Posterior vena cava (tissue), 2 donors: ENCODE measurements around the gene D2HGDH. TPM values are rescaled to one million over a fixed set of nuclear protein-coding genes. Genes with fewer than 3 reads are reported as not detected.
"Not testable (repeated sequence)": the region's sequence is repeated elsewhere in the genome, so short reads cannot be mapped to it uniquely, and the experiment has no call there.

Experiments used
- DNase-seq: peaks from one replicate; pipeline ENCODE4 v3.0.0-alpha.2; 2020; ENCODE audit warnings: low spot score
- intact Hi-C, 2 donors: fragments of 100-400 bp; cut with DNase I; formaldehyde crosslinking; loops; one replicate each; pipeline versions ENCODE4 v1.14.1 to v1.14.2; 2022 to 2023
- total RNA-seq, 2 donors: library from RNA; stranded (reverse); fragmentation: NEBNext Ultra II Directional; extraction: Animal tissue kit (Norgen Biotek cat#: 25700); gene quantifications; one replicate each; pipeline ENCODE4 v1.2.1, GENCODE V29; 2021
- donor health status: DM: yes; HTN: yes; CAD: no.
- donor health status: DM: yes; HTN: yes; CAD: no.

Gene D2HGDH
- total RNA-seq, 2 donors from 2014 or later: 12.4 to 18.8 TPM

DNA sequence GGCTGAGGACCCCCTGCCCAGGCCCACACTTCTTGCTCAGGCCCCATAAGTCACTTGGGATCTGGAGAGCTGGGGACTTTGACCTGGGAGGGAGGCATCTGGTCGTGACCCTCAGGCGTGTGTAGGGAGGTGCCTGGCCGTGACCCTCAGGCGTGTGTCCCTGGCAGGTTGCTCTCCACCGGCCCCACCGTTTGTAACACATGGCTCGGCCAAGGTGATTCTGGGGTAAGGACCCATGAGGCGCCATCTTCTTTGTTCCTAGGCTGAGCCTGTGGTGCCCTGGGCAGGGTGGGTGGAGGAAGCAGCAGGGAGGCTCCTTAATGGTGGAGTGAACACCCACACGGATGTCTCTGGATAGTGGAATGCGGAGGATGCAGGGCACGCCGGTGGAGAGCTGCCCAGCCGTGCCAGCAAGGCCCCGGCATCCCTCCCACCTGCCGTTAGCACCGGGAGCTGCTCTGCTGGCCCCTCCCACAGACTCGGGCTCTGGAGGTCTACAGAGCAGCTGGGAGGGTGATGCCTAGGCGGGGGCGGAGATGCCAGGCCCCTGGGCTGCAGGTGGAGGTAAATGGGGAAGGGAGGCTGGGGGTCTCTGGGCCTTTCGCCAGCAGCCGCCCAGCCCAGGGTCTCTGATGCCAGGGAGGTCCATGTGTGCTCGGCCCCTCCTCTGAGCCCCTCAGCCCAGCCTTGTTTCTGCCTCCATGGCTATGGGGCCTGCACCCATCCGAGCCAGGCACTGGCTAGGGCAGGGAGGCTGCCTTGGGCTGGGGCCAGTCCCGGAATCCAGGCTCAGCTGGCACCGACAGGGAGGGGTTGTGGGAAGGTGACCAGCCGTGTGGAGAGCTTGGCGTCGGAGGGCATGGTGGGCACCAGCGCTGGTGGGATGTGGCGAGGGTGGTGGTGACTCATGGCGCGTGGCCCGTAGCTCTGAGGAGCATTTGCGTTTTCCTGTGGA, 41.1 kb downstream of the D2HGDH start:
- DNase-seq: no peak
- intact Hi-C loops: loop anchor here in 1 of 2 donors (10.0 kb wide), 1 partner anchor 99 kb away; no protein-coding TSS in a partner anchor

DNA sequence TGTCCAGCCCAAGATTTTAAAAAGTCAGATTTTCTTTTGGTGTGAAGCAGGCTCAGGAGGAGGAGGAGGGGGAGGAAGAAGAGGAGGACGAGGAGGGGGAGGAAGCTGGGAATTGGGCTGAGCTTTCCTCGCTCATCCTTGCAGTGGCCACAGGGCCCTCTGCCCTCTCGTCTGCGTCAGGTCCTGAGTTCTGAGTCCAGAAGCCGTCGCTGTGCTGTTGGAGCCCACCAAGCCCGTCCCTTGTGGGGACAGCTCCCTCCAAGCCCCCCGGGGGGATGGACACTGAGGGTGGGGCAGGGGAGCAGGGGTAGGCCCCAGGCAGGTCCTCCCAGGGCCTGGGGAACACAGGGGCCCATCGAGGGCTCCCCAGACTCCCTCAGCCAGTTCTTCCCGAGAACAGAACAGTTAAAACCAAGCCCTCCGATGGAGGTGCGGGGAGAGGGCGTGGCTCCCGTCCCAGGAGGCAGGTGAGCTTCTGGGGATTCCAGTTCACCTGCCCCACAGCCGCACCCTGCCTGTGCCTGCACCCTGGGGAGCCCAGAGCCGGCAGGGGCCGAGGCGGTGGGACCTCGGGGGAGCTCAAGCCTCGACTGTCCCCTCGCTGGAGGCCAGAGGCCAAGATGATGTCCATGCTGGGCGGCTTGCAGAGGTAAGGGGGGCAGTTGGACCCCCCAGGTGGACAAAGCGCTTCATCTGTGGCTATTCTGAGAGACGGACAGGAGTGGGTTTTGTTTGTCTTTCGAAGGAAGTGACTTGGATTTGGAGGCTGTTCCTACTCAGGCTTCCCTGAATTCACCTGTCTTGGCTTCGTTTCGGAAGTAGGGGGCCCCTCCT, 42.1 kb downstream of the D2HGDH start, which contains the start of gene GAL3ST2:
GAL3ST2 (plus strand) TSS at position 487 of the 834 bp plus-strand sequence; CDS start at position 621, 134 bp downstream.
- DNase-seq: no peak
- intact Hi-C loops: loop anchor here in 1 of 2 donors (10.0 kb wide), 1 partner anchor 98 kb away; no protein-coding TSS in a partner anchor

DNA sequence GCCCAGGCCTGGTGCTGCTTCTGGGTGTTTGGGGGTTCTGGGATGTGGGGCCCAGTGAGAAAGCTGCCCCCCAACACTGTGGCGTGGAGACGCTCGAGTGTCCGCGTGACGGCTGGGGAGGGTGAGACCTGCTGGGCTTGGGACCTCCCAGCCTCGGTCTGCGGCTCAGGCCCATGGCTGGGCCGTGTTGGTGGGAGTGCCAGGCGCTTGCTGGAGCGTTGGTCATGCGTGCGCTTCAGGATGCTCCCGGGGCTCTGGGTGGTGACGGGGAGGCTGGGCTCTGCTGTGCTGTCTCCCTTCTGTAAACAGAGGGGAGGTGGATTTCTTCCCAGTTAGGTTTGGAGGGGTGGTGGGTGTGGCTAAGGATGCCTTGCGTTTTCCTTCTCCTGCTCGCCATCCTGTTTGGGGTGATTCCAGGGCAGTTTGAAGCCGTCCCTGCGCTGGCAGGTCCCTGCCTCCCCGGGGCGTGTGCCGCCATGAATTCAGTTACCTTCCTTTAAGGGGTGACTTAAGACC, 42.8 kb downstream of the D2HGDH start:
- intact Hi-C loops: loop anchor here in 1 of 2 donors (10.0 kb wide), 1 partner anchor 98 kb away; no protein-coding TSS in a partner anchor
- no peak for DNase-seq

DNA sequence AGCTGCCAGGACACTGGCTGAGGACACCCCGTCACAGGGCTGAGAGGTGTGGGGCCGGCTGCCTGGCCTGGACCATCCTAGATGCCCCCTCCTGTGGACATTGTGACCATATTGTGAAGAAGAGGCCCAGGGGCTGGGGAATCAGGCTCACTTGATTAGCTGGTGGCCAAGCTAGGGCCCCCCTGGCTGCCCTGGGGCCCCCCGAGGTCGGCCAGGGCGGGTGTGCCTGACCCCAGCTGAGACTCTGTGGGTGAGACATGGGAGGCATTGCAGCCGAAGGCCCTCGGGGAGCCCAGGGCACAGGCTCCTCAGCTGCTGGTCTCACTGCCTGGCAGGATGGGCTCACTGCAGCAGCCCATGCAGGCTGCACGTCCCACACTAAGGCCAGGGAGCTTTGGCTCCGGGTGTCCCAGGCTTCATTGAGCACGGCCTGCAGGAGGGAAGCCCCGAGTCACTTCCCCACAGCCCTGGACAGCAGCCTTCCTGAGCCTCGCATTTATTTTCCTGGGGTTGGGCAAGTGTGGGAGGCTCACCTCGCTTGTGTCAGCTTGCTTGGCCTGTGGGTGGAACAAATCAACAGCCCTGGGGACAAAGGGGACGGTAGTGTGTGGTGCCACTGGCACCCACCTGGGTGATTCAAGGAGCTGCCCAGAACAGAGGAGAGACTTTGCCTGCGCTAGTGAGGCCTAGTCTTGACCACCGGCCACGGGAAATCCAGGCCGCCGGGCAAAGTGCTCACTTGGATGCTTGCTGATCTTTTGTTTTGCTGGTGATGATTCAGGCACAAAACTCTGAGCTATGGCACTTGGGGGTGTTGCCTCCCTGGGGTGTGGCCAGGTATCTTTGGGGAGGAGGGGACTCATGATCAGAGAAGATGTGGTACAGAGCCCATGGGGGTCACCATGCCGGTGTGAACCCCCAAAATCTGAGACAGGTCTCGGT, 43.5 kb downstream of the D2HGDH start:
- intact Hi-C loops: loop anchor here in 1 of 2 donors (10.0 kb wide), 1 partner anchor 97 kb away; no protein-coding TSS in a partner anchor
- DNase-seq: no peak

DNA sequence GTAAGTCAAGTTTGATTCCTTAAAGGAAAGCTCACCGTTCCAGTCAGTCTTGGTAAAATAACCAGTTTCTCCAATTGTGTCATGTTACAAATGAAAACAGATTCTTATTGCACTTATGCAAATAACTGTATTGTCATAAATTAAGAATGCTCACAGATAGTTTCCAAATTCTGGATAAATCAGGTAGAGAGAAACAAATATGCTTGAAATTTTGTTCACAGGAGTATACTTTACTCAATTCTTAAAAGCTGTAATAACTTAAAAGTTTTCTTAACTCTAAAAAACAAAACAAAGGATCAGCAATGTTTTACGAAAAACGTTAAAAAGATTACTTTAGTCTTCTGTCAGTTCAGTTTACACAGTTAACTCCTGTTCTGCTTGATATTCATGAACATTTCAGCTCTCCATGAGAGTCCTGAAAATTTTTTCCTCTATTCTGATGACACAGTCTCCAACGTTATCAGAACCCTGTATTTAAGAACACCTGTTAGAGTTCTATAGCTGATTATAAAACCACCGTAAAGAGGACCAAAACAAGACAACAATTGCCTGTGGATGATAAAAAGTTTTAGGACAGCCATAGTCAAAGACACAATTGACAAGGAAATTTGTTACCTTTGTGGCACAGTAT, 46.6 kb downstream of the D2HGDH start:
- intact Hi-C loops: no loop called here
- no peak for DNase-seq

DNA sequence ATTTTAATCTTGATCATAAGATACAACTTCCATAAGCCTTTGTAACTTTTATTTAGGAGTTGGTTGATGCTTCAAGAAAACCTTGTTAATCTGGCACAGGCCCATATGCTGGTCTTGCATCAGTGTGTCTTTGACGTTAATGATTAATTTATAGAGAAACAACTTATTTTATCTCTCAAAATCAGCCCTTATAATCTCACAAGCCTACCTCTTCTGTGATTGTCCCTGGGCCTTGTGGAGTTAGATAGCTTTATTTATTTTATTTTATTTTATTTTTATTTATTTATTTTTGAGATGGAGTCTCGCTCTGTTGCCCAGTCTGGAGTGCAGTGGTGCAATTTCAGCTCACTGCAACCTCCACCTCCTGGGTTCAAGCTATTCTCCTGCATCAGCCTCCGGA, 47.6 kb downstream of the D2HGDH start:
- DNase-seq, intact Hi-C loops: not testable (repeated sequence)

DNA sequence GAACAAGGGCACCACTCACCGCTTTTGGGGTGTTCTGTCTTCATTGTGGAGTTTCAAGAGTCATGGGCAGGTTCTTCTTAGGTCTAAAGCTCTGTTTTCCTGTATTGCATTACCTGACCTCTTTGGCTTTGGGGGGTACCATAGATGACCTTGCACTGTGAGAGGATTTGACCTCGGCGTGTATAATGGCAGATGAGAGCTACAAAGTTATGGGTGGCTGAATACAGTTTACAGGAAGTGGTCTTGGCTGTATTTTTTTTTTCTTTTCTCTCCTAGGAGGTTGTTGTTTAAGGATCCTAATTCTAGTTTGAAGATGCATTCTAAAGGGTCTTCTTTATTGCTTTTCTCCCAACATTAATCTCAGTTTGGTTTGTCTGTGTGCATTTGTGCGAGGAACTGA, 53.7 kb downstream of the D2HGDH start:
- DNase-seq: no peak
- intact Hi-C loops: no loop called here

DNA sequence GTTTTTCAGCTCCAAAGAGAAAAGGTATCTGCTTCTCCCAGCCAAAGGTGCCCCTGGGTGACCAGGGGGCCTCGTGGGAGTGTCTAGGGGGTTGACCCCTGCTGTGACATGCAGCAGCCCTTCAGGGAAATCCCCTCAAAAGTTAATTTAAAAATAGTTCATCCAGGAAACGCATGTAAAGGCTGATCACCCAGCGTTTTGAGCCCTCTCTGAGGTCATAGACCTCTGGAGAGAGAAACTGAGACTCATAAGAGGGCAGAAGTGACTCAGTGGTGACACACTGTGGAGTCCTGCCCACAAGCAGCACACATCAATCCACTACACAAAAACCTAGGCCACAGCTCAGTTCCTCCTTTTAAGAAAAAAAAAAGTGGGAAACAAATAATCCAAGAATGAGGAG, 54.1 kb downstream of the D2HGDH start:
- DNase-seq: no peak
- intact Hi-C loops: no loop called here

DNA sequence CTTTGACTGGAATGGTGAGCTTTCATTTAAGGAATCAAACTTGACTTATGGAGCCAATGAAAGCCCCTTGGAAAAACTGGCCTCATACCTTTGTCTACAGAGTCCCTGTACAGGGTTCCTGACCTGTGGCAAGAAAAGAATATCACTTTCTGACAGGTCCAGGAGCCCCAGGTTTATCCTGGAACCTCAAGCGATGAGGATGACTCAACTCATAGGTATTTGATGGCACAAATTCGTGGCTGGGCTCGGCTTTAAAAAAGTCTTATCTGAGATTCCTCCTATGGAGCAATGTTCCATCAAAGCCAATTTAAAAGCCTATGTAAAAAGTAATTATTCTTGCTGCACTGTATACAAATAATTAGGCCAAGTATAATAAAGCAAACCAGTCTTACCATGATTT, 57.0 kb downstream of the D2HGDH start:
- DNase-seq, intact Hi-C loops: not testable (repeated sequence)

DNA sequence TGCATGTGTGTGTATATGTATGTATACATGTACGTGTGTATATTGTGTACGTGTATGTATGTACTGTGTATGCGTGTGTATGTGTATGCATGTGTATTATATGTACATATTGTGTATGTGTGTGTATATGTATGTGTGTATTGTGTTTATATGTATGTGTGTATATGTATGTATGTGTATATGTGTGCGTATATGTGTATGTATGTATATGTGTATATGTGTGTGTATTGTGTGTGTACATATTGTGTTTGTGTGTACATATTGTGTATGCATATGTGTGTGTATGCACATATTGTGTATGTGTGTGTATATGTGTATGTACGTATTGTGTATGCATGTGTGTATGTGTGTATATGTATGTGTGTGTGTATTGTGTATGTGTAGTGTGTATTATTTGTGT, 59.0 kb downstream of the D2HGDH start:
- DNase-seq: no peak
- intact Hi-C loops: no loop called here

DNA sequence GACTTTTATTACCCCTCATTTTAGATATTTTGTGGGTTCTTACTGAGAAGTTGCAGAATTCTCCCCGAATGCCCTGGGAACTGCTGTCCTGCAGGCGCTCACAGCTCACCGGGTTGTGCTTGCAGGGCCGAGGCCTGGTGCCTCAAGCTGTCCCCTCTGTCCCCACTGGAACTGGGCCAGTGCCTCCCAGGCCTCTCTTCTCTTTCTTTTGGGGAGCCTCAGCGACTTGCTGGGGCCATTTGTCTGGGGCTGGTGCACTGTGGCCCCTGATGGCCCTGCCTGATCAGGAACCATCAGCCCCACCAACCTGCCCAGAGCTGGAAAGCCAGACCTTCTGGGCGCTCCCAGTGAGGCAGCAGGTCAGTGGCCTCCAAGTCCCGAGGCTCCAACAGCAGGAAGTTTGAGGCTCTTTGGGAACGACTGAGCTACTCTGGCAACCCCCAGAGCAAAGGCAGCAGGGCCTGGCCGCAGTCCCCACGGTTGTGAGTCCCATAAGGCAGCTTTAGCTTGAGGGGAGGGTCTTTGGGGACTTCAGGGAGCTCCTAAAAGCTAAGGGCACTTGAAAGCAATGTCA, 59.9 kb downstream of the D2HGDH start:
- DNase-seq: peak; percentile 64

DNA sequence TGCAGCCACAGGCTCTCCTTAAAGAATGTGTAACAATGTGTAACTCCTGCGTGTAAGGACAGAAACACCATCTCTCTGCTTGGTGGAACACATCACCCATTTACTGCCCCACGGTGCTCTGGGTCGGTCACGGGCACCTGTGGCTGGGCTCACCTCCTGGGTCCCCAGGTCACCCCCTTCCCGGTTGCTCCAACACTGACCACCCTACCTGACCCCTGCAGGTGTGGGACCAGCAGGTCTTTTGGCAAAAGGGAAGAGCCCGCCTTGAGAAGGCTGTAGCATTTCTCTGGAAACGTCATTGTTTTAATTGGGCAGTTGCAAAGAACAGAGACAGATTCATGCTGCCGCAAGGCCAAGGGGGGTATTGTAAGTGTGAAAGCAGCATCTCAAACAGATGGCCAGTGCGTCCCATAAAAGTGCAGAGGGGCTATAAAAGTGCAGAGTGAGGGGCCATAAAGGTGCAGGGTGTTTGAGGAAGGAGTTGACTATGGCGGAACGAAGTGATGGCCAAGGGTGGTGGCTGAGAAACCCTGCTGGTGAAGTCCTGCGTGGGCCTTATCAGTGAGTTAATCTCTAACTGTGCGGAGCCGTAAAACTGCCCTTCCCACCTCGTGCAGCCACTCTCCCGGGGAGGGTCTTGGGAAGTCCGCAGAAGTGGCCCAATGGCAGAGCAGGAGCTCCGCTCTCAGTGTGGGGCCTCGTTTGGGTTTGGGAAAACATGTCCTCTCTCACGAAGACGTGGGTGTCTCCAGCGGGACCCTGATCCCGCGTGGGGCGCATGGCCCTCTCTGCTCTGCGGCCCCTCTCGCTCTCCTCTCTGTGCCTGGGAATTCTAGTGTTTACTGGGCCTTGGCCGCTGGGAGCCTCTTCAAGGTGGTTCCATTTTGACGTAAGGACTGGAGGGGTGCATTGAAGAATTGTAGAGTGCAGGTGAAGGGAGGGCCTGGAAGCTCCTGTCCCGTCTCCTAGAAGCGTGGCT, 60.9 kb downstream of the D2HGDH start:
- intact Hi-C loops: no loop called here
- DNase-seq: peak; percentile 47

More for the DNA sequence above, 59.9 kb downstream of the D2HGDH start:
- intact Hi-C loops: no loop called here

DNA sequence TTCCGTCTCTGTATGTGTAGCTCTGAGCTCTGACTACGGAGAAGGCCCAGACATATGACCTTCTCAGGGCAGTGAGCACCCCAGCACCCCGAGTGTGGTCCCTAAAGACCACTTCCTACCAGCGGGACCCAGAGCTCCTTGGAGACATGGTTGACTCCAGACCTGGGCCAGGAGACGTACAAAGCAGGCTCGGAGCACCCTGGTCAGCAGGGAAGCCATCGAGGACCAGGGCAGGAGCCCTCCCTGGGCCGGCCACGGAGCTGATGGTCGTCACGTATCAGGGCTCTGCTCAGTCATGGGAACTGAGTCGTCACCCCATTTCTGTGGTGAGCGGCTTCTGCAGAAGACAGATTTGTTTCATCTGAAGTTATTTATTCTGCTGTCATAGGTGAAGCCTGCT, 61.8 kb downstream of the D2HGDH start:
- peak; percentile 40 for DNase-seq
- intact Hi-C loops: no loop called here

DNA sequence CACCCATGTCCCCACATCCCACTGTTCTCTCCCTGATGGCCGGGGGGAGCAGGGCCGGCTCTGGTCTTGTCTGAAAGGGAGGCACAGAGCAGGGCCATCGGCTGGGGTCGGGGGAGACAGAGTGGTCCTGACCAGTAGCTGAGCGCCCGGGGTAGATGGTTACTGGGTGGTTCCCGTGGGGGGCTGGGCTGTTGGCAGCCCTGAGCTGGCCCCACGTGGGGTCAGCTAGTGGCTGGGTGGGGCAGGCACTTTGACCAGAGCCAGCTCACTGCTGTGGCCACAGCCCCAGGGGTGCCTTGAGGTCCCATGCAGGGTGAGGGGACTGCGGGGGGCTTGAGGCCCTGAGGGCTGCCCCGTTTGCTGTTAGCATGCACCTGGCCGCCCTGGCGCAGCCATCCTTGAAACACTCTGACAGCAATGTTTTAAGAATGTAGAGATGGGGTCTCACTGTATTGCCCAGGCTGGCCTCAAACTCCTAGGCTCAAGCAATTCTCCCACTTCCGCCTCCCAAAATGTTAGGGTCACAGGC, 62.2 kb downstream of the D2HGDH start:
- peak; percentile 80 for DNase-seq

DNA sequence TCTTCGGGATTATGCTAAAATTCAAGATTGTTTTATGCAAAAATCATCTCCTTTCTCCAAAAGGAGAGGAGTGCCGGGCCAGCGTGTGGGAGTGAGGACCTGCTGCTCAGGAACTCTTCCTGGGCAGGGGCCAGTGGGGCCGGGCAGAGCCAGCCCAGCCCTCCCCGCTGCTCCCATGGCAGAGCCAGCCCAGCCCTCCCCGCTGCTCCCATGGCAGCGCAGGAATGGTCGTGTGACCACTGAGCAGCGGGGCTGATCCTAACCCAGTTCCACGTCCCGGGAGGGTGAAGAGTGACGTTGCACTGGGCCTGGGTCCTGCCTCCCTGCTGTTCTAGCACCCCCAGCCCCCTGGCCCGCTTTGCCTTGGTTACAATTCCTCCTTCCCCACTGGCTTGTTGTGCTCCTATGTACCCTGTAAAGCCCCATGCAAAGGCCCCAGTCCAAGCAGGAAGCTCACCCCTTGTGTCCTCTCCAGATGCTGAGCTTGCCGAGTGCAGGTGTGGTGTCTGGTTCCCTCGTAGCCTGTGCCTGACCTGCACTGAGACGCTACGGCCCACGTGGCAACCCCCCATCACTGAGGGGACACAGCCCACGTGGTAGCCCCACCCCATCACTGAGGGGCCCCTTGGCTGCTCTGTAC, 63.1 kb downstream of the D2HGDH start:
- intact Hi-C loops: no loop called here
- DNase-seq: peak; percentile 55

More for the DNA sequence above, 62.2 kb downstream of the D2HGDH start:
- intact Hi-C loops: no loop called here
